Islet precursor cell (in vitro differentiated cells): ENCODE results near the gene UNC119B.

ENCODE experiments used
- DNase-seq: peaks from one replicate; pipeline ENCODE4 v3.0.0-alpha.2; 2018

Gene UNC119B

DNA sequence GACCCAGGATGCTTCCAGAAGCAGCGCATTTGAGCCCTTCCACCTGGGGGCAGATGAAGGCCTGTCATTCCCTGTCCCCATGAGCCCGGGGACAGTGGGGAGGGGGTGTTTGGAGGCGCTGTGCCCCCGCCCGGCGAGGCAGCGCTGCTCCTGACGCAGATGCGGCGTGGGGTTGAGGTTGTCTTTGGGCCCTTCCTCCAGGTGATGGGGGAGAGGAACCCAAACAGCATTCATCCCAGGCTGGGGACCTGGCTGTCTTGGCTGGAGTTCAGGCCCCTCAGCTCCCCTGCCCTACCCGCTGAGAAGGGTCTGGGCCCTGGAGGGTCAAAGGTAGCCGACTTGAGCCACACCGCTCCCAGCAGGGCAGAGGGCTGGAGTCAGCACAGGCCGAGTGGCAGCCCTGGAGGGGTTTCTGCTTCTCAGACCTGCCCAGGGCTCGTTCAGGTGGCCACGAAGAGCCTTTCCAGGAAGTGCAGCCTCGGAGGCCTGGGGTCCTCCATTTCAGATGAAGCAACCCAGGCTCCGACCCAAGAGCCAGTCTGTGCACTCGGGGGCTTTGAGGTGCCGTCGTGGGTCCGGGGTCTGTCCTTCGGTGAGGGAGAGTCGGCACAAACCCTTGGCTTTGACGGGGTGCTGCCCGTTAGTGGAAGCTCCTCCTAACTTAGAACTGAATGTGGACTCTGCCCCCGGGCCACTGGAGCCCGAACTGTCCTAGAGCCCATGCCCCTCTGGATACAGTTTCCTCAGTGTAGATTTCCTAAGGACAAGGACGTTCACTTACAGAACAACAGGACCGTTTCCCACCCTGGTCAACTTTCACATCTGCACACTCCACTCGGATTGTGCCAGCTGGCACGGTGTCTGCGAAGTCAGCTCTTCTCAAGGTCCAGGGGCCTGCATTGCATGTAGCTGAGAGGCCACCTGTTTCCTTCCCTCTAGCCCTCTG is 31.5 kb downstream of the UNC119B start:
- no peak for DNase-seq

DNA sequence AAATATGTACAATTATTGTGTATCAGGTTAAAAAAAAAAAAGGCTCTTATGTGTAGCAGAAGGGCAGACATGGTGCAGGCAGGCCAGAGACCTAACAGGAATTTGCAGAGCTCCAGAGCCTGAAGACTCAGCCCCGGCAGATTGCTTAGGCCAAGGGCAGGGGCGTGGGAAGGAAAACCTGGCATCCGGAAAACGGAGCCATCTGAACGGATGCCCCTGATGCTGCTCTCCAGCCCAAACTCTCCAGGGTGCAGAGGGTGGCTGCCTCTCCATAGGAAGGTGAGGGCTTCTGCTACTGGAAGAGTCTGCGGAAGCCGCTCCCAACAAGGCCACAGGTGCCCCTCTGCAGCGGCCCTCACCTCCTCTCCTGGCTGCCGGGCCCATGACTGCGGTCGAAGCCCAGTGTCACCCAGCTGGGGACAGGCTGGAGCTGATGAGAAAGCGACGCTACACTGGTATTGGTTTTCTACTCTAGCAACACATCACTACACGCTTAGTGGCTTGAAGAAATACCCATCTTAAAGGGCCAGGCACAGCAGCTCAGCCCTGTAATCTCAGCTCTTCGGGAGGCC is 34.8 kb downstream of the UNC119B start:
- DNase-seq: no peak

- DNase-seq: no peak
Measured at GRCh38 chr12:120748242-120748641, 38.0 kb downstream of the UNC119B start.

DNA sequence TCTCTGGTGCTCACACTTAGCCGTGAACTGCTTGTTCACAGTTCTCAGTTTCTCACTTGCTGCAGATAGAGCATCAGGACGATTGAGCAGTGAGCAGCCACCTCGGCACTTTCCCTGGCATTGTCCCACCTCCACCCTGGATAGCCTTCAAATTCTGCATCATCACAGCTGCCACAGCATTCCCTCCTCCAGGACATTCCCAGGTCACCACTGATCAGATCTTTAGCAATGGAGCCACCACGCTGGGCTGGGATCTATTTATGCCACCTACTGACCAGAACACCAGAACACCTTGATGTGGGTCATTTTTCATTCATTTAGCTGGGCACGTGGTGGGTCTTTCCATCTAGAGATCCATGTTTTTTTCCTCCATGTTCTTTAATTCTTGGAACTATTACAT is 39.0 kb downstream of the UNC119B start:
- no peak for DNase-seq

DNA sequence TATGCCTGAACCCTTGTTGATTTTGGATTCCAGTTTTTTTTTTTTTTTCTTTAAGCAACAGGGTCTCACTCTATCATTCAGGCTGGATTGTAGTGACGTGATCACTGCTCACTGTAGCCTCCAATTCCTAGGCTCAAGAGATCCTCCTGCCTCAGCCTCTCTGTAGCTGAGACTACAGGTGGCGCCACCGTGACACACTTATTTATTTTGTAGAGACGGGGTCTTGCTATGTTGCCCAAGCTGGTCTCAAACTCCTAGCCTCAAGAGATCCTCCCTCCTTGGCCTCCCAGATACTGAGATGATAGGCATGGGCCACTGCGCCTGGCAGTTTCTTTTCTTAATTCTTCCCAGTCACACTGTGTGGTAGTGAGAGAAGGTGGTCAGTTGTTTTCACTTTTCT is 40.5 kb downstream of the UNC119B start:
- DNase-seq: no peak

- peak; percentile 79 for DNase-seq
Measured at GRCh38 chr12:120751389-120751788, 41.1 kb downstream of the UNC119B start.

DNA sequence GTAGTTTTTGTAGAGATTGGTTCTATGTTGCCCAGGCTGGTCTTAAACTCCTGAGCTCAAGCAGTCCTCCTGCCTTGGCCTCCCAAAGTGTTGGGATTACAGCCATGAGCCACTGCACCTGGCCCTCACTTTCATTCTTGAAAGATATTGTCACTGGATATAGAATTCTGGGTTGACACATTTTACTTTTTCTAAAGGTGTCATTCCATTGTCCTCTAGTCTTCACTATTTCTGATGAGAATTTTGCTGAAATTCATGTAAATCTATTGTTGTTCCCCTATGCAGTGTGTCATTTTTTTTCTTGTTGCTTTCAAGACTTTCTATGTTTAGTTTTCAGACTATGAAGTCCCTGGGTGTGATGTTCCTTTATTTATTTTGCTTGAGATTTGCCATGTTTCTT is 44.5 kb downstream of the UNC119B start:
- DNase-seq: no peak

- DNase-seq: no peak
Measured at GRCh38 chr12:120755269-120755668, 45.0 kb downstream of the UNC119B start.

- no peak for DNase-seq
Measured at GRCh38 chr12:120757226-120757742, 47.0 kb downstream of the UNC119B start.

GRCh38 chr12:120757949-120758348 is 47.7 kb downstream of the UNC119B start:
- no peak for DNase-seq

DNA sequence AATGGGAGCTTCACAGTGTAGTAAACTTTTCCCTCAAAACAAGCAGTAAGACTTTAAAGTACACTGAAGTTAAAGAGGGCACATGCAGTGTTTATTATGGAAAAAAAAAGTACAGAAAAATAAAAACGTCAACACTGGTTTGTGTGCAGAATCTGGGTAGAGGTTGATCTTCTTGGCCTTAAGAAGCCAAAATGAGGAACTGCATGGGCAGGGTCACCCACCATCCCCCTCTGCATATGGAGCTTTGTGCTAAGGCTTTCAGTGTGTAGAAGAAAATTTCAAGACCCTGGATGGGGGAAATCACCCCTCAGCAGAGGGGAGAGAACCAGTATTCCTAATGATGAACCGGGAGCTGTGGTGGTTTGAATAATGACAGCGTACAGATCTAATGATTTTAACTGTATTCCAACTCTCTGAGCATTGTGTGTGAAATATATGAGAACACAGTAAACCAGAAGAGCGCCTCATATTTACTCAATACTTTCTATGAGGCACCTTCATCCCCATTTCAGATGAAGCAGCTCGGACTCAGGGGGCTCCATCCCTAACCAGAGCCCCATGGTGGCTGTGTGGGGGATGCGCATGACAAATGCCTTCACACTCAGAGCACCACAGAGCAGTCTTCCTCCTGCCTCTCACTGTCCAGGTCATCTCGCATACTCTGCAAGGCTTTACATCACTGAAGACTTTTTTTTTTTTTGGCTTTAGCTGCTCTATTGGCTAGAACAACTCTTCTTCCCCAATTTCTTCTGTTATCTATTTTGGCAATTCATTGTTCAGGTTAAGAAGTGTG is 48.7 kb downstream of the UNC119B start:
- DNase-seq: peak; percentile 37

- DNase-seq: no peak
Measured at GRCh38 chr12:120759591-120760348, 49.5 kb downstream of the UNC119B start.

DNA sequence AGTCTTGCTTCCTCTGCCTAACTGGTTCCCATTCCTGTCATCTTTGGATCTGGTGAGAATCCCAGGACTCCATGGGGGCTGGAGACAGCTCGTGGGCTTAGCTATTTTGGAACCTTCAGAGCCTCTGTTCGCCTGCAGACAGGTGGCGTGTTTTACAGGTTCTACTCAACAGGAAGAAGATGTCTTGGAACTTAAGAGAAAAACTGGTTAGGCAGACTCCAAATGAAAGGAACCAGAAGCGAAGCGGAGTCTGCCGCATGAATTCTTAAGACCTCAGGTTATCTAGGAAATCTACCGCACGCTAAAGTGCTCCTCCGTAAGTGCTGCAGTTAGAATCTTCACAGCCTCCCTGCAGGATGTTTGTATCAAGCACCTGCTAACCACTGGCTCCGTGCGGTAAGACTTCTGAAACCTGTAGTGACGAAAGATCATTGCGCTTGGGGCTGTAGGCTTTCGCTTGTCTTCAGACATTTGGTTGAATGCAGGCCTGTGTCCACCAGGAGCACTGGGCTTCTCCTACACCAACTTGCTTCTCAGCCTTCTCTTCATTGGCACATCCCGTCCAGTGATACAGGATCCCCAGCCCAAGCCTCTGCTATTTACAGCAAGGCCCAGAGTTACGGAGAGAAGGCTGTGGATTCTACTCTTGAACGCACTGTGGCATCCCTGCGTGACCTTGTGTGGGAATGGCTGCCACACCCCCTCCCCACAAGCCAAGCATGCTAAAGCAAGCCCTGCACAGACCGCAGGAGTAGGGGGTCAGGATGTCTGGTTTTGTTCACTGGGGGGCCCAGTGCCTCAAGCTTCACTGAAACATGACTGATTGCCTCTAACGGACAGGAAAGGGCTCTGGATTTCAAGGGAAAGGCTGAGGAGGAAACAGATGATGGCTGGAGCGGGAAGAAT is 50.3 kb downstream of the UNC119B start:
- peak; percentile 90 for DNase-seq

DNA sequence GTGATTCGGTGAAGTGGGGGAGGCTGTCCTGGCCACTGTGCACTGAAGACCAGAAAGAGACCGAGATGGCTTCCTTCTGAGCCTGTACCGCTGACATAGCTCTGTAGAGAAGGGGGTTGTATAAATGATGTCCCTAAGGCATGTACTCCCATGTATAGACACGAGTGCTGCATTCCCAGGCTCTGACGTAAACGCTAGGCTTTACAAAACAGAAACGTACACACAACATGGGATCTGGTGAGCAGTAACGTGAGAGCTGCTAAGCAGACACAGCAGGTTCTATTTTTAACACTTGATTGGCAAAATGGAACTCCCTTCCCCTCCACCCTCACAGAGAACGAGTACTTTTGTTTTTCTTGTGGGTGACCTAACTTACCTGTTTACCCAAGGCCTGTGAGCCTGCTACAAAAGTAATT is 51.3 kb downstream of the UNC119B start:
- peak; percentile 85 for DNase-seq

DNA sequence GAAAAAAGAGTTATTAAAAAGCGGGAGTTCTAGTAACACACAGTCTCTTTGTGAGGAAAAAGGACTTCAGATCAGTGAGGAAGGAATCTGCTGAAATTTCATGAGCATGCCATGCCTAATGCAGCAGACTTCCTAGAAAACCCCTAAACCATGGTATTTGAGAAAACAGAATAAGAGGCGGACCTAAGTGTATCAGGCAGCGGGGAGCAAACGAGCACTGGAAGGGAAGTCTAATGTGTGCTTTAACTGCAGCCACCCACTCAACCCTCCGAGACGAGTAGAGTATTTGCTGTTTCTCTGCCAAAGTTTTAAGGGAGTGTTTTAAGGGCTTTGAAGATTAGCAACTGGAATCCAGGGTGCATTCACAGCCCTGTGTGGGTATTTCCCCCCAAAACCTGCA is 51.8 kb downstream of the UNC119B start:
- peak; percentile 44 for DNase-seq

- peak; percentile 49 for DNase-seq
Measured at GRCh38 chr12:120763250-120763649, 53.0 kb downstream of the UNC119B start.

DNA sequence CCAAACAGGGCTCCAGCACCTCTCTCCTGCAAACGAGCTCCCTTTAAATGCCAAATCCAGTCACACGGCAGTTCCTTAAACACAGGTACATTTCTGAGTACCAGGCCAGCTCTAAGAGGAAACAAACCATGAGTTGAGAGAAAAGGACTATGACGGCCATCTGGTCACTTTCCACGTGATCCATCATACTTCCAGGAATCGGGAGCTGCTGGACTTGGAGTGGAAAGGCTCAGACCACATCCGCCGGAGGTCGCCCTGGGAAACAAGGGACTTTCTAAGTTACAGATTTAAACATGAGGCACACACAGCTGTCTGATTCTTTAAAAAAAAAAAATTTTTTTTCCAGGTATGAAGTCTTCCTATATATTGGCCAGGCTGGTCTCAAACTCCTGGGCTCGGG is 54.6 kb downstream of the UNC119B start:
- peak; percentile 50 for DNase-seq

GRCh38 chr12:120766566-120766965 is 56.3 kb downstream of the UNC119B start:
- DNase-seq: peak; percentile 38

- DNase-seq: peak; percentile 47
Measured at GRCh38 chr12:120767071-120768024, 57.1 kb downstream of the UNC119B start.

GRCh38 chr12:120771097-120771496 is 60.8 kb downstream of the UNC119B start:
- DNase-seq: no peak
